Liver (tissue), 3 donors: Measurements from ENCODE around the gene TNFRSF17.

Experiments
- CTCF ChIP-seq: fragments of 150-350 bp; IDR thresholded peaks from 2 replicates; pipeline ENCODE4 v1.5.1; 2017; ENCODE audit warnings: improper control_type of control experiment, low read depth, low read length; ENCODE audit not compliant: missing input control
- JUND ChIP-seq, 2 donors: IDR thresholded peaks; 2 replicates each; pipeline ENCODE4 v1.6.1; 2016; ENCODE audit warnings: antibody characterized with exemption in 2 of 2
- RAD21 ChIP-seq, 2 donors: IDR thresholded peaks; 2 replicates each; pipeline ENCODE4 v1.6.1; 2016; ENCODE audit warnings: antibody characterized with exemption in 2 of 2, mild to moderate bottlenecking in 2 of 2
- SP1 ChIP-seq: IDR thresholded peaks from 2 replicates; pipeline ENCODE4 v1.6.1; 2018; ENCODE audit warnings: antibody characterized with exemption, mild to moderate bottlenecking
- TAF1 ChIP-seq: conservative IDR thresholded peaks from 2 replicates; pipeline ENCODE4 v1.6.1; 2016; ENCODE audit warnings: antibody characterized with exemption, mild to moderate bottlenecking
- TF ChIP-seq, protein P1 (sequence below): IDR thresholded peaks from 2 replicates; pipeline ENCODE4 v1.6.1; 2016; ENCODE audit warnings: antibody characterized with exemption
- TF ChIP-seq, protein P2 (sequence below): IDR thresholded peaks from 2 replicates; pipeline ENCODE4 v1.6.1; 2016; ENCODE audit warnings: antibody characterized with exemption, mild to moderate bottlenecking
- TF ChIP-seq, protein P3 (sequence below): IDR thresholded peaks from 2 replicates; pipeline ENCODE4 v1.6.1; 2016; ENCODE audit warnings: antibody characterized with exemption
- donor health status: healthy.
- donor health status: healthy.

DNA sequence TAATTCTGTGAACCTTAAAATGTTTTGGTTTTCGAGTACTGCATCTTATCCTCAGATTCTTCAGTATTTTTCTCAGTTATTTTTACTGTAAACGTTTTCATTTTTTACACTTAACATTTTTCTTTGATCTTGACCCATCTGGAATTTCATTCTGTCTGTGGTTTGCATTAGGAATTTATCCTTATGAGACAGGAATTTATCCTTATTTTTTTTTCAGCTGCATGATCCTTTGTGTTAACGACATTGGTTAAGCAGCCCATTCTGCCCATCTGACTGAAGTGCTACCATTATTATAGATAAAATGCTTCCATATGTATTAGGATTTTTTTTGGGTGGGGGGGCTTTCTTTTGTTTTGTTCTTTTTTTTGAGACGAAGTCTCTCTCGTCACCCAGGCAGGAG, 52.5 kb downstream of the TNFRSF17 start:
- TF ChIP-seq, protein P1, sequence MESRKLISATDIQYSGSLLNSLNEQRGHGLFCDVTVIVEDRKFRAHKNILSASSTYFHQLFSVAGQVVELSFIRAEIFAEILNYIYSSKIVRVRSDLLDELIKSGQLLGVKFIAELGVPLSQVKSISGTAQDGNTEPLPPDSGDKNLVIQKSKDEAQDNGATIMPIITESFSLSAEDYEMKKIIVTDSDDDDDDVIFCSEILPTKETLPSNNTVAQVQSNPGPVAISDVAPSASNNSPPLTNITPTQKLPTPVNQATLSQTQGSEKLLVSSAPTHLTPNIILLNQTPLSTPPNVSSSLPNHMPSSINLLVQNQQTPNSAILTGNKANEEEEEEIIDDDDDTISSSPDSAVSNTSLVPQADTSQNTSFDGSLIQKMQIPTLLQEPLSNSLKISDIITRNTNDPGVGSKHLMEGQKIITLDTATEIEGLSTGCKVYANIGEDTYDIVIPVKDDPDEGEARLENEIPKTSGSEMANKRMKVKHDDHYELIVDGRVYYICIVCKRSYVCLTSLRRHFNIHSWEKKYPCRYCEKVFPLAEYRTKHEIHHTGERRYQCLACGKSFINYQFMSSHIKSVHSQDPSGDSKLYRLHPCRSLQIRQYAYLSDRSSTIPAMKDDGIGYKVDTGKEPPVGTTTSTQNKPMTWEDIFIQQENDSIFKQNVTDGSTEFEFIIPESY = no peak
- TF ChIP-seq, protein P2, sequence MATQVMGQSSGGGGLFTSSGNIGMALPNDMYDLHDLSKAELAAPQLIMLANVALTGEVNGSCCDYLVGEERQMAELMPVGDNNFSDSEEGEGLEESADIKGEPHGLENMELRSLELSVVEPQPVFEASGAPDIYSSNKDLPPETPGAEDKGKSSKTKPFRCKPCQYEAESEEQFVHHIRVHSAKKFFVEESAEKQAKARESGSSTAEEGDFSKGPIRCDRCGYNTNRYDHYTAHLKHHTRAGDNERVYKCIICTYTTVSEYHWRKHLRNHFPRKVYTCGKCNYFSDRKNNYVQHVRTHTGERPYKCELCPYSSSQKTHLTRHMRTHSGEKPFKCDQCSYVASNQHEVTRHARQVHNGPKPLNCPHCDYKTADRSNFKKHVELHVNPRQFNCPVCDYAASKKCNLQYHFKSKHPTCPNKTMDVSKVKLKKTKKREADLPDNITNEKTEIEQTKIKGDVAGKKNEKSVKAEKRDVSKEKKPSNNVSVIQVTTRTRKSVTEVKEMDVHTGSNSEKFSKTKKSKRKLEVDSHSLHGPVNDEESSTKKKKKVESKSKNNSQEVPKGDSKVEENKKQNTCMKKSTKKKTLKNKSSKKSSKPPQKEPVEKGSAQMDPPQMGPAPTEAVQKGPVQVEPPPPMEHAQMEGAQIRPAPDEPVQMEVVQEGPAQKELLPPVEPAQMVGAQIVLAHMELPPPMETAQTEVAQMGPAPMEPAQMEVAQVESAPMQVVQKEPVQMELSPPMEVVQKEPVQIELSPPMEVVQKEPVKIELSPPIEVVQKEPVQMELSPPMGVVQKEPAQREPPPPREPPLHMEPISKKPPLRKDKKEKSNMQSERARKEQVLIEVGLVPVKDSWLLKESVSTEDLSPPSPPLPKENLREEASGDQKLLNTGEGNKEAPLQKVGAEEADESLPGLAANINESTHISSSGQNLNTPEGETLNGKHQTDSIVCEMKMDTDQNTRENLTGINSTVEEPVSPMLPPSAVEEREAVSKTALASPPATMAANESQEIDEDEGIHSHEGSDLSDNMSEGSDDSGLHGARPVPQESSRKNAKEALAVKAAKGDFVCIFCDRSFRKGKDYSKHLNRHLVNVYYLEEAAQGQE = no peak
- TF ChIP-seq CTCF (no peak), JUND (IDR thresholded peaks at IDR 0.05) (no peak), RAD21 (IDR thresholded peaks at IDR 0.05) (no peak), SP1 (no peak), TAF1 (no peak)
- TF ChIP-seq, protein P3, sequence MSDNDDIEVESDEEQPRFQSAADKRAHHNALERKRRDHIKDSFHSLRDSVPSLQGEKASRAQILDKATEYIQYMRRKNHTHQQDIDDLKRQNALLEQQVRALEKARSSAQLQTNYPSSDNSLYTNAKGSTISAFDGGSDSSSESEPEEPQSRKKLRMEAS = no peak
